Activated T-helper 1 cell treated with anti-CD3 and anti-CD28 coated beads, Interleukin-2, amount 50 U/mL, for 16 hours (primary cell): ENCODE results near the gene SULT6B1.
"Not testable (repeated sequence)": the region's sequence is repeated elsewhere in the genome, so short reads cannot be mapped to it uniquely, and the experiment has no call there.

Experiments
- DNase-seq, 2 donors: peaks; one replicate each; pipeline ENCODE4 v3.0.0-alpha.2; 2020; ENCODE audit warnings: low read depth in 1 of 2, low spot score in 1 of 2

The SULT6B1 gene, protein sequence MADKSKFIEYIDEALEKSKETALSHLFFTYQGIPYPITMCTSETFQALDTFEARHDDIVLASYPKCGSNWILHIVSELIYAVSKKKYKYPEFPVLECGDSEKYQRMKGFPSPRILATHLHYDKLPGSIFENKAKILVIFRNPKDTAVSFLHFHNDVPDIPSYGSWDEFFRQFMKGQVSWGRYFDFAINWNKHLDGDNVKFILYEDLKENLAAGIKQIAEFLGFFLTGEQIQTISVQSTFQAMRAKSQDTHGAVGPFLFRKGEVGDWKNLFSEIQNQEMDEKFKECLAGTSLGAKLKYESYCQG

GRCh38 chr2:37188570-37188969 is at the start of gene SULT6B1:
Gene SULT6B1, minus strand, starts transcription at chr2:37188670. Its CDS starts 30 bp downstream, at chr2:37188640.
- DNase-seq, result no peak

DNA sequence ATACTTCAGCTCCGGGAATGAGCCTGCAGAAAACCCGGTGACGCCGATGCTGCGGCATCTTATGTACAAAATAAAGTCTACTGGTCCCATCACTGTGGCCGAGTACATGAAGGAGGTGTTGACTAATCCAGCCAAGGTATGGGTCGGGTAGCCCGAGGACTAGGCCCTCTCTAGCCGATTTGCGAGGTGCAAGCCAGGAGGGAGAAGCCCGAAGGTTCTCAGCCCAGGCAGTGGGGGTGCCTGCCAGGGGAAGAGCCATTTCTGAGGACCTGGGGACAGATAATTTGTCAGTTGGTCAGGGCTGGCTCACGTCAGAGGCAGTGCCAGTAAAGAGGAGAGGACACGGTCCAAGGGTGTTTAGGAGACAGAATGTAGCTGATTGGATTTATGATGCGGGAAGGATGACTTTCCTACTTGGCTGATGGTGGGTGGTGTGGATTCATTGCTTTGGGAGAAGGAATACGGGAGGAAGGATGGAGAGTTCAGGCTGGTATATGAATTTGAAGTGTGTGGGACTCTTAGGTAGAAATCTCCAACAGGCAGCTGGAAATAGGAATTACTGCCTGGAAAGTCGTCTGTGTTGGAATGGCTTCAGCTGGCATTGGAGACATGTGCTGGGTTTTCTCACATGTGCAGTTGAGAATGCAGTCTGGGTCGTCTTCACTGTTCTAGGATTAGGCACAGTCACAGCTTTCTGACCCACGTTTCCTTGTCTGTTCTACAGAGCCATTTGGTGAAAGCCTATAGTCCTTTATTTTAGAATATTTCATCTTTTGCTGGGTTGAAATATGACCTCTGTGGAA is 43.9 kb upstream of the SULT6B1 start:
- peak in 1 of 2 donors; percentile 1 for DNase-seq

- peak; percentile 73 to 82 for DNase-seq
Measured at GRCh38 chr2:37231241-37232130, 43.0 kb upstream of the SULT6B1 start, which contains the start of the genes CEBPZ and NDUFAF7. Gene CEBPZ, minus strand, starts transcription at chr2:37231596. Its CDS starts 29 bp downstream, at chr2:37231567. Gene NDUFAF7, plus strand, starts transcription at chr2:37231658. Its CDS starts 48 bp downstream, at chr2:37231706.

GRCh38 chr2:37230581-37230980 is 42.1 kb upstream of the SULT6B1 start:
- no peak for DNase-seq

DNA sequence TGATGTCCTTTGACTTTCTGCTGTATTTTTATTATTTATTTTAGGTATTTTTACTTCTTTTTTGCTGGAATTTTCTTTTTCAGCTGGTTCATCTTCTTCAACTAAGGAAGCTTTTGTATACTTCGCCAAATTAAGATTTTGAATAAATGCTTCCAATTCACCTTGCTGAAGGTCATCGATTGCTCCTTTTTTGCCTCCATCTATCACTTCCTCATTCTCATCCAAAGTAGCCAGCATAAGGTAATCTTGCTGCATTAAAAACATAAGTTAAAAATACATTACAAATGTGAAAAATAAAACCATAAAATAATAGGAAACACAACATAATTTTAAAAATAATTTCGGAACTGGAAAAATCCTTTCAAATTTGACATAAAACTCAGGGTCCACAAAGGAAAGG is 40.3 kb upstream of the SULT6B1 start:
- no peak for DNase-seq

DNA sequence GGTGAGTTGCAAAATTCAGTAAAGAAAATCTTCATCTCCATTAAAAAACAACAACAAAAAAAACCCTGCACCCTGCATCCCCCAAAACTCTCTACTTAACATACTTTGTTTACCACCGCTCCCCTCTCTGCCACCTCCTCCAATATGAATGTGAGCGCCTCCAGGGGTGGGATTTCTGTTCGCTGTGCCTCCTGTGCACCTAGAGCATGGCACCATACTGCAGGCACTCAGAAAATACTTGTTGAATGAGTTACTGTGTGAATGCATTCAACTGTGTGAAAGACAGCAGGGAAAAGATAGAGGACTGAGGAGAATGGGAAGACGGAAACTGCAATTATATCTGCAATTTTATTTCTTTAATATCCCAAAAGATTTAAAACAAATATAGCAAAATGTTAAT is 38.4 kb upstream of the SULT6B1 start:
- DNase-seq, result no peak

DNA sequence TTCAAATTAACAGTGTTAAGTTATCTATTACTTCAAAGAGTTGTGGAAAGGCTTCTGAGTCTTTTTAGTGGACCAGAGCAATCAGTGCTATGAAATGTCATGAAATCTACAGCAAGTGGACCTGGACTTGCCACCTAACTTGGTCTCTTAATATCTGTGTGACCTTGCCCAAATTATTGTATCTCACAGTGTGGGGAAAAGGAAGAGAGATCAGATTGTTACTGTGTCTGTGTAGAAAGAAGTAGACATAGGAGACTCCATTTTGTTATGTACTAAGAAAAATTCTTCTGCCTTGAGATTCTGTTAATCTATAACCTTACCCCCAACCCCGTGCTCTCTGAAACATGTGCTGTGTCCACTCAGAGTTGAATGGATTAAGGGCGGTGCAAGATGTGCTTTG is 36.7 kb upstream of the SULT6B1 start:
- DNase-seq, result not testable (repeated sequence)

- DNase-seq, result no peak
Measured at GRCh38 chr2:37224063-37224462, 35.6 kb upstream of the SULT6B1 start.

GRCh38 chr2:37223131-37223530 is 34.7 kb upstream of the SULT6B1 start:
- no peak for DNase-seq

GRCh38 chr2:37219046-37219445 is 30.6 kb upstream of the SULT6B1 start:
- no peak for DNase-seq

DNA sequence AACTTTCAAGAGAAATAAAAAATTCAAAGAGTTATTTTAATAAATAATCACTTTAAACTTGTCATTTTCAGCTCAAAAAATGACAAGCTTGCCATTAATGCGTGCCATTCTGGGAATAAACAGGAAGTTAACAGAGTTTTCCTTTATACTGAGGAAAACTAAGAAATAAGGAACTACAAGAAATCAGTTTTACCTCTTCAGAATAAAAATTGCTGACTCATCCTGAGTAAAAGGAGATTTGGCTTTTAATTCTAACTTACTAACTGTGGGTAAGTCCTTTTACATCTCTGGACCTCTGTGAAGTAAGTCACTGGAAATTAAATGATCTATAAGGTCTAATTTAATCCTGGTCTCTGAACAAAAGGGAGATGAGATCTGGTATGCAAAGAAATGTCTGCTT is 26.8 kb upstream of the SULT6B1 start:
- no peak for DNase-seq

DNA sequence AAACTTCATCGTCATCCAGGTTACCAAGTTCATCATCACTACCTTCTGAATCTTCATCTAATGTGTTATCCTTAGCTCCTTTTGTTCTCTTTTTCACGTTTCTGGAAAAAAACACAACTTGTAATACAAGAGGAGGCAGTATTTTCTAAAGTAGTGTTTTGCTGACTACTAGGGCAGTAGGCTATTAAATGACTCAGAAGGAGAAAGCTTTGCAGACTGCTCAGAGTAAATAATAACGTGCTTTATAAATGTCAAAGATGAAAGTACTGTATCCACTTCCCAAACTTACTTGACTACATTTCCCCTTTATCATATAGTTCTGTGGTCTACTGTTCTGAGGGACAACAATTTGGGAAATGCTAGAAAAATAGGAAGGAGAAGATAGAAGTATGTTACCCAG is 23.5 kb upstream of the SULT6B1 start:
- no peak for DNase-seq

- no peak for DNase-seq
Measured at GRCh38 chr2:37211212-37211611, 22.7 kb upstream of the SULT6B1 start.

- not testable (repeated sequence) for DNase-seq
Measured at GRCh38 chr2:37206760-37207159, 18.3 kb upstream of the SULT6B1 start.

GRCh38 chr2:37205689-37206341 is 17.3 kb upstream of the SULT6B1 start:
- no peak for DNase-seq

- not testable (repeated sequence) for DNase-seq
Measured at GRCh38 chr2:37205071-37205661, 16.7 kb upstream of the SULT6B1 start.

- DNase-seq, result no peak
Measured at GRCh38 chr2:37203708-37204107, 15.2 kb upstream of the SULT6B1 start.

GRCh38 chr2:37201766-37202165 is 13.3 kb upstream of the SULT6B1 start:
- no peak for DNase-seq

DNA sequence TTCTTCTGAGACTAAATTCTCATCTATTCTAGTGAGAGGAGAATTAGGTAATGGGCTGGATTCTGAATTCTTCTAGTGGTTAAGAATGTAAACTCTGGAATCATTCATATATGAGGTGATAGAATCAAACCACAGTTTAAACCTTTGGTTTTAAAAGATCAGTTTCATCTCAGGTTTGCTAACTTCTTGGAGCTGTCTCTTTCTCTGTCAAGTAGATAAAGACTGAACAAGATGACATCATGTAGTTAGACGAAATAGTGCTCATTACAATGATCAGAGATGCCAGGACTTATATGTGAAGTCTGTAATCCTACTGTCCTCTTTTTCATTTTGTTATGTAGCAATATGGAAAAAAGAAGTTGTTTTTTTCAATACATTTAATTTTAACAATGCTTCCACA is 12.7 kb upstream of the SULT6B1 start:
- DNase-seq, result no peak

- no peak for DNase-seq
Measured at GRCh38 chr2:37198681-37199065, 10.2 kb upstream of the SULT6B1 start.
